GM19467 (cell line): ENCODE measurements around the gene ABCB4.
A peak's percentile ranks its signal among the peaks of the same experiment; 100 is the strongest.

Experiments used
- ATAC-seq: cut with Tn5 transposase; IDR thresholded peaks from one replicate; pipeline ENCODE4 v1.9.1; 2021; ENCODE audit warnings: mild to moderate bottlenecking, moderate library complexity; ENCODE audit not compliant: unreplicated experiment

ABCB4 gene

DNA sequence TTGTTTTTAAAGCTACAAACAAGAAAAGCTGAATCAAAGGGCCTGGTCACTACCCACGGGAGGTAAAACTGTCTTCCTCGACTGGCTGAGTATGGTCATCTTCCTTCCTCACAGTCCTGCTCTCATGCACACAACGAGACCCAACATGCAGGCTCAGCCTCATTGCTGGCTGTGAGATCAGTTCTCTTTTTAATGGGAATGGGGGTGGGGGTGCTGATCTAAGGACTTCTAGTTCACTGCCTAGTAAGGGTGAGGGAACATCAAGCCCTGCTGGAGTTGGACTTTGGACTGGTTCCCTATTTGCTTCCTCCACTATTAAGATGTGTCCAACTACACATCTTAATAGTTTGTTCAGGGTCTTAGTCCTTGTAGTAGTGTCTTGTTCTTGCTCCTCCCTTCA lies 48.2 kb downstream of the ABCB4 start:
- ATAC-seq, result no peak

DNA sequence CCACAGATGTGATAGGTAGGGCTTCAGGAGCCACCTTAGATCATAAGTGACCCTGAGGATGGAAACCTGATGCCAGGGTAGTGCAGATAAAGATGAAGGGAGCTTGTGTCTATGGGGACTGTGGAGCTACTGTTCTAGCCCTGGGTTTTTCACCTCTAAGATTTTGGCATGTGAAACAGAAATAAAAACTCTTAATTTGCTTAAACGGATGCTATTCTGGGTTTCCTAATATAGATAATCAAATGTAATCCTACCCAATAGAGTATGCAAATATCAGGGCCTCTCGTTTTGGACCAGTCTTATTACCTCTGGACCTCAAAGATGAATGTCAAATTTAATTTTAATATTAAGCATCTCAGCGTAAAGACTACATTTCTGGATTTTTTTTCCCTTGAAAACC lies 49.3 kb downstream of the ABCB4 start:
- peak; percentile 85 for ATAC-seq

DNA sequence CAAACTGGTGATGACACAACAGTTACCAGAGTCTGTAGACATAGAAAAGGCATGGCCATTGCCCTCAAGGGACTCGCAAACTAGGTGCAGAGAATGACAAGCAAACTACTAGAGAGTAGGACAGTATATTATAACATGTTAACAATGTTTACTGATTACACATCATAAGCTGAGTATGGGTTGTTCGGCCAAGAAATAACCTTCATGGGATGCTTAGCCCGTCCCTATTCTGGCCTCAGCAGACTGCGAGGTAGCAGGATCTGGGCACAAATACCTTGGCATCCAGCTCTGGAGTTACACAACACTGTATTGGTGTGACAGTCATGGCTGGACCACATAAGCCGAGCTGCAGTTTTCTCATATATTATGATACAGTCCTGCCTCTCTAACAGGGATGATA lies 51.4 kb downstream of the ABCB4 start:
- ATAC-seq, result no peak

DNA sequence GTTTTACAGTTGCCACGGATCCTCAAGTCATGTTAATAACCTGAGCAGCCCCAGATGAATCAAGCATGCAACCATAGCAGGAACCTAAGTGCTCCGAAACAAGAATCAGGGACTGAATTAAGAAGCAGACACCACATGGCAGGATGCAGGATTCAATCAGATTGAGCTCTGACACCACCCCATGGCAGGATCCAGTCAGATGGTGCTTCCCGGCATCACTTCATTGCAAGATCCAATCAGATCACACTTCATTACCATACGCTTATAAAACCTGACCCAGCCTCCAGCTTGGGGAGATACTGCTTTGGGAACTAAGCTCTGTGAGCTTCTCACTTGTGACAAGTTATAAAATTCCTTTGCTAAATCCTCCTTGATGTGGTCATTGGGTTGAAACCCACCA lies 55.3 kb downstream of the ABCB4 start:
- no peak for ATAC-seq

DNA sequence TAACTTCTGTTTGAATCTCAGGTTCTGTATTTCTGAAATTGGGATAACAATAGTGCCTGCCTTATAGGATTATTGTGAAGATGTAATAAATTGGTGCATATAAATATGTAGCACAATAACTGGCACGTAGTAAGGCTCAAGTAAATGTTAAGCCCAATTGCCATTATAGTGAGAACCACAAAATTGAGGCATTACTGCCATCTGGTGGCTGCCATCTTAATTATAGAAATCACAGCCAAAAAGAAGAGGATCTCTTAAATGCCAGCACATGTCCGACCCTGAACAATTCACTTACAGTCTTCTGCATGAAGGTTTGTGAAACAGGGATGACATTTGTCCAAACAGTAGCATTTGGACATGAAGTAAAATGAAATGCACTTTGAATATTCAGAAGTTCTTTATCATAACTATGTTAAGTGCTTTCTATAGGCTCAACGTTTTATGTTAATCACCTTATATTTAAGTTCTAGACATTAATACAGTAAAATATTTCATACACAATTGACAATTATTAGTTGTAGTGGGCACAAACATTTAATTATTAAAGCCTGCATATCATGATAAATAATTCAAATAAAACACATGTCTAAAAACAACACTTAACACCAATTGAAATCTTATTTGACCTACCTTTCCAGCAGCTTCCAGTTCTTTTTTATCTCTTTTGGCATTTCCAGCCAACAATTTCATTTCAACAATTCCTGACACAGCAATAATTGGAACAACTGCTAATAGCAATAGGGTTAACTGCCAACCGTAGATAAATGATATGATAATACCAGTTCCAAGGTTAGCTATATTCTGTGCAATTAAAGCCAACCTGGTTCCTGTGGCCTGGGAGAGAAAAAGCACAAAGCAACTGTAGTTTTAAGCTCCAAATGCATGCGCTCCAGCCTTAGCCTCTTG lies 58.5 kb downstream of the ABCB4 start:
- ATAC-seq, result peak; percentile 68

DNA sequence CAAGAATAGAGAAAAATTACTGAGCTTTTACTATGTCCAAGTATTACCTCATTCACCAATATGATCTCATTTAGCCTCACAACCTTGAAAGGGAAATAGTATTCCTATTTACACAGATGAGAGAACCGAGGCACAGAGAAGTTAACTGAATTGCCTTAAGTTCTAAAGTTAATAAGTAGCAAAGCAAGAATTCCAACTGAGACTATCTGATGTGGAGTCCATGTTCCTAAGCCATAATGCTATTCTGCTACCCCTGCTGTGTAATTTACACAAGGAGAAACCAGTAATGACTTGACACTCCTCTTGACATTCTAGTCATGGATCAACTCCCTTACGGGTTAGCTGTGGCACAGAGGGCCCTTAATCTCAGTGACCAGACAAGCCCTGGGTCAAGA lies 60.7 kb downstream of the ABCB4 start:
- ATAC-seq, result no peak

DNA sequence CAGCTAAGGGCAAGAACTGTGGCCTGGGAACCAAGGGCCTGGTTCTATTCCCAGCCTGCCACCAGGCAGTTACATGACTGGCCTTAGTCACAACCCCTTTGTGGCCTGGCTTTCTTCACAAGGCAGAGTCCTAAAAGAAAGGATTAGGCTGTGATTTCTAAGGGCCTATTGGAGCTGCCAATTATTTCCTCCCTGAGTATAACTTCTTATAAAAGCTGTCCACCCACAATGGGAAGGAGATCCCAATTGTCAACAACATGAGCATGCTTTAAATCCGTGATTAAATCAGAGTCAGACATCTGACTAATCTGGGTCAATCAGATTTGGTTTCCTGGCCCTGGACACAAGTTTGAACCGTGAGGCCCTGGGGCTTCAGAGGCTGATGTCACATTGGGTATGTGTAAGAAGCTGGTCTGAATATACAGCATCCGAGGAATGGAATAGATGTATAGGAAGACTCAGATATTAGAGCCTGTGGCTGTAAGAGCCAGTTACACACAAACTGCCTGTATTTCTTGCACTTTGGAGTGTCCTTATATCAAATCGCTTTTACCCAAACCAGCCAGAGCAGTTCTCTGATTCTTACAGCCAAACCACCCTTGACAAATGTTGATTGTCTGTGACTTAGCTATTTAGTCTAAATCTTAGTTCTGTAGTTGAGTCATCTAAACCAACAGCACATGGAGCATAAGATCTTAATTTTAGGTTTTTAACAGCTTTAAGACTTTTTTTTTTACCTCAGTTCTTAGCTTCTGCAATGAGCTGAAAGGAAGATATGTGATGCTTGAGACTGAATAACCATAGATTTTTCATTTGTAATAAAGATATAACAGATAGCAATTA lies 61.3 kb downstream of the ABCB4 start:
- no peak for ATAC-seq

DNA sequence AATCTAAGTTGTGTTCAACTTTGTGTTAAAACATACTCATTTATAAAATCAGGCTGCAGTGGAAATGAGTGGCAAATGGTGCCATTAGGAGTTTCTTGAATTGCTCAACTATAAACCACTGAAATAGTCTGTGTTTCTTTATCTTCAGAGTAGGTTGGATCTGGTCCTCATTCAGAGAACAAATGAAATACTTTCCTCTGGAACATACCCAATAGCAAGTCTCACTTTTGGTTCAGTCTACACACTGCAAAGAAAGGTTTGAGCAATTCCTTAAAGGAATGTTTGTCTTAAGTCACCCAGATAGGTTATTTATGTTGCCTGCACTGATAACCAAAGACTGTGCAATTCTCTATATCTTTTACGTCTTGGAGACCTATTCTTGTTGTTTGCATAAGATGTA lies 62.5 kb downstream of the ABCB4 start:
- no peak for ATAC-seq

DNA sequence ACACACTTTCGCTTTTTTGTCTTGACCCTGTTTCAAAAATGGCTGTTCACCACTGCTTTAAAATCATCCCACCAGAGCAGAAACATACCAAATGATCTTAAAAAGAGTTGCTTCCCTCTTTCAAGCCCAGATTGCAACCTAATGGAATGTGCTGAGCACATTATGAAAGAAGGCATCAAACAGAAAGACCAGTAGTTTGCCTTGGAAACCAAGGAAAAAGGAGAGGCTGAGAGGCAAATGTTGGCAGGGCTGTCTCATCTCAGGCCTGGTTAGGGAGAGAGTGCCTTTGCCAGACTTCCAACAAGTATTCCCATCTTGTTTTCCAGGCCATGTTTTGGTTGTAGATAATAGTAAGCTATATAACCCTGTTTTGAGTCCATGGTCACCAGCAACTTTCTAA lies 64.3 kb downstream of the ABCB4 start:
- no peak for ATAC-seq

DNA sequence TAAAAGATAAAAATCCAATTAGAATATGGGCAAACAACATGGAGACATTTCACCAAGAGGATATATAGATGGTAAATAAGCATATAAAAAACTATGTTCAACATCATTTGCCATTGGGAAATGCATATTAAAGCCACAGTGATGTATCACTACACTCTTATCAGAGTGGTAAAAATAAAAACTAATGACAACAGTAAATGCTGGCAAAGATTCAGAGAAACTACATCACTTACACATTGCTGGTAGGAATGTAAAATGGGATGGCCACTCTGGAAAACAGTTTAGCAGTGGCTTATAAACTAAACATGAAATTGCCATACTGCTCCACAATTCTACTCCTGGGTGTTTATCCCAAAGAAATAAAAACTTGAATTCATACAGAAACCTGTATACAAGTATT lies 70.8 kb downstream of the ABCB4 start:
- ATAC-seq, result no peak

DNA sequence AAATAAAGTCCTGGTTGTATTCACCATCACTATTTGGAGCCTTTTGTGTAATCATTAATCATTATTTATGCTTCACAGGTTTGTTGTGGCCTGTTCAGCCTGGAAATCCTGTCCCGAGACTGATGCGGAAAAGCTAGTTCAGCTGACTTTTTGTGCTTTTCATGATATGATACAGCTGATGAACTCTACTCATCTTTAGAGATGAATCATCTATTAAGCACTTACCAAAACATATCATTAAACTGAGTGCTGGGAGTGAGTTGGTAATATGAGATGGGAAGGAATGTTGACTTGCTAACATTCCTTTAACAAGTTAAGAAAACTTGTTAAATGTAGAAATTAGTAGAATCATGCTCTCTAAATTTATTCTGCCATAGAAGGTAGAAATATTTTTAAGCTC lies 77.0 kb downstream of the ABCB4 start:
- no peak for ATAC-seq

DNA sequence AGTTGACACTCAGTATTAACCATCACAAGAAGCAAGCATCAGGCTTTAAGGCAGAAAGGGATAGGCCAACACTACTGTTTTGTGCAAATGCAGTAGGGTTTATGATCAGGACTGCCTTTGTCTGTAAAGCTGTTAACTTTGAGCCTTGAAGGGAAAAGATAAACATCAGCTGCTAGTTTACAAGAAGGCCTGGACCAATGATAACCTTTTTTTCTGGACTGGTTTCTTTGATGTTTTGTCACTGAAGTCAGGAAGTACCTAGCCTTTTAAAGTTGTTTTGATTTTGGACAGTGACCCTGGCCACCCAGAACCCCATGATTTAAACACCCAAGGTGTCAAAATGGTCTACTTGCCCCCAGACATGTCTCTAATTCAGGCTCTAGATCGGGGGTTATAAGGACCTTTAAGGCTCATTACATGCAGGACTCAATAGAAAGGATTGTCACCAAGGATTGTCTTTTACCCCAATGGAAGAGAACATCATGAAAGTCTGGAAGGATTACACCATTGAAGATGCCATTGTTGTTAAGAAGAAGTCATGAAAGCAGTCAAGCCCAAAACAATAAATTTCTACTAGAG lies 79.9 kb downstream of the ABCB4 start:
- no peak for ATAC-seq

DNA sequence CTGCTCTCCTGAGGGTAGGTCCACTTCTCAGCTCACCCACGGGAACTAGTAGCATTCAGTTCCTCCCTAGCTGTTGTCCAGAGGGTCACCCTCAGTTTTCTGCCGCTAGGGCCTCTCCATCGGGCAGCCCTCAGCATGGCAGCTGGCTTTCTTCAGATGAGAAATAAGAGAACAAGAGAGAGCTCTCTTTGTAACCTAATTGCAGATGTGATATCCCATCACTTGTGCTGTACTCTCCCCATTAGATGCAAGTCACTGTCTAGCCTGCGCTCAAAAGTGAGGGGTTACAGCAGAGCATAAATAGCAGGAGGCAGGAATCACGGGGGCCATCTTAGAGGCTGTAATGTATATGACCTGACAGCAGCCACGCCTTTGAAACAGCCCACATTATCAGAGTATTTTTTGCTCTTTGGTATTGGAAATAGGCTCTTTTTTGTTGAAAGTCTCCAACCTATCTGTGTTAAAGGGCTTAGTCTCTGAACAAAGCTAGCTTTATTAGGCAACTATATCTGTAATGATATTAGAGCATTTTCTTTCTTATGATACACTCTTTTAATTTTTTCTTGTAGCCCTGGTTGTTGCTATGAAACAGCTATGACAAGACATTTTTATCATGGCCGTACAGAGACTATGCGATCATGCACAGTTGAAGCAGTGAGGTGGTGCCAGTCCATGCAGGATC lies 84.3 kb downstream of the ABCB4 start:
- ATAC-seq, result no peak

DNA sequence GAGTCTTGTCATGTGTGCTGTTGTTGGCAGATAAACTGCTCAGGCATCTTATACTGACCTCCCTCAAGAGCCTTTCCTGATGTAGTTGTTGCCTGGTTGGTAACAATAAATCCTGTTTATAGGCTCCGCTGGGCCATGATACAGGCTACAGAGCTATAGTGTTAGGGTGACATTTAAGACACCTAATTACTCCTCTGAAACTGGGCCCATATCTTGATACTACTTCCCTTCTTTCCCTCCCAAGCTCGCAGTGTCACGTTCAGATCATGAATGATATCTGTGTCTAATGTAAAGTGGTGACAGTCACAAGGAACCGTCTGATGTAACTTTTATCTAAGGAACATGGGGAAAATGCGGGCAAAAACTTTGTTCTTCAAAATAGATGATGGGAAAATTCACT lies 94.6 kb downstream of the ABCB4 start:
- ATAC-seq, result no peak

DNA sequence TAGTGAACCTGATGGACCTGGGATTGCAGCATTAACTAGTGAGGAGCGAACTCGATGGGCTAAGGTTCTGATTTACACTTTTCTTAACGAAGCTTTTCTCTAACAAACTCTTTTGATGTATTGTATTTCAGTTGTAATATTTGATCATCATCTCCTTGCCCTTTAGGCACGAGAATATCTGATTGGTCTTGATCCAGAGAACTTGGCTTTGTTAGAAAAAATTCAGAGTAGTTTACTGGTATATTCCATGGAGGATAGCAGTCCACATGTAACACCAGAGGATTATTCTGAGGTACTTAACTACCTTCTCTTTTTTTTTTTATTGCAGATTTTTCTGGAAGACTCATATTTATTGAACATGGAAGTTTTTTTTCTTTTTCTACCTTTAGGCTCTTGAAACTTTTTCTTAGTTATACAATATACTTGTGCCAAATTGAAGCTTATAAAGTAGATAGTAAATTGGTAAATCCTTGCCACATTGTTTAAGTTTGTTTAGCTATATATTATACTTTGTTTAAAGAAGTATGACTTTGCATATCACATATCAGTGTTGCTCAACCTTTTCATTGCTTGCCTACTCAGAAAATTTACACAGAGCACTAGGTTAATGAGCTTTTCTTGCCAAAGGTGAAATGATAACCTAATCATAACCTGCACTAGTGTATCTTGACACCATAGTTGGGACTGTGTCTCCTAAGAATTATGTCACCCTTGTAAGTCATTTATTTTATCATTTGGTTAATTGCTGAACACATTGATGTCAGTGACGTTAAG lies 99.6 kb downstream of the ABCB4 start:
- no peak for ATAC-seq

DNA sequence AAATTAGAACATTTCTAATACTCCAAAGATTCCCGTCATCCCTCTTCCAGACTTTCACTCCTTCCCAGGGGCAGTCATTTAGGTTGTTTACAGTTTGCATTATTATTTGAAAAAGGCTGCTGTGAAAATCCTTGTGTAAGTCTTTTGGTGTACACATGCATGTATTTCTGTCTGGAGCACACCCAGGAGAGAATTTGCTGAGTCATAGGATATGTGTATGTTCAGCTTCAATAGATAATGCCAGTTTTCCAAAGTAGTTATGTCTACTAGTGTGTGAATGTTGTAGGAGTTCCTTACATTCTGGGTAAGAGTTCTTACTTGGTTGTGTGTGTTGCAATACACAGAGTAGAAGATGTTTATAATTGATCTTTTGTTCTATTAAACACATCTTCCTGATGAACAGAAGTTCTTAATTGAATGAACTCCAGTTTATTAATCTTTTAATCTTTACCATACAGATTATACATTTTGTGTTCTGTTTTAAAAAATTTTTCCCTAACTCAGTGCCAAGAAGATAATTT lies 104.8 kb downstream of the ABCB4 start:
- no peak for ATAC-seq

DNA sequence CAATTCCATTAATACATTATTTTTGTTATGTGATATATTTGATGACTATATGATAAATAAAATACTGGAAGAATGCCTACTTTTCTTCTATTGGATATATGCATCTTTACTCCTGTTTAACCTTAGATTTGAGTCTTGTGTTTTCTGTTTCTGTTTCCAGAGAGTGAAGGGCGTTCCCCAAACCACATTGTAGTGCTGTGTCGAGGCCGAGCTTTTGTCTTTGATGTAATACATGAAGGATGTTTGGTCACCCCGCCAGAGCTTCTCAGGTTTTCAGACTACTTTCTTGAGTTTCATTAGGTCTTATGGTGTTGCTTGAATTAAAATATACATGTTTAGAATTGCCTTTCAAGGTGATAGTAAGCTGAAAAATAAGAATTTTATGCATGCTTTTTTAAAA lies 106.3 kb downstream of the ABCB4 start:
- ATAC-seq, result no peak

DNA sequence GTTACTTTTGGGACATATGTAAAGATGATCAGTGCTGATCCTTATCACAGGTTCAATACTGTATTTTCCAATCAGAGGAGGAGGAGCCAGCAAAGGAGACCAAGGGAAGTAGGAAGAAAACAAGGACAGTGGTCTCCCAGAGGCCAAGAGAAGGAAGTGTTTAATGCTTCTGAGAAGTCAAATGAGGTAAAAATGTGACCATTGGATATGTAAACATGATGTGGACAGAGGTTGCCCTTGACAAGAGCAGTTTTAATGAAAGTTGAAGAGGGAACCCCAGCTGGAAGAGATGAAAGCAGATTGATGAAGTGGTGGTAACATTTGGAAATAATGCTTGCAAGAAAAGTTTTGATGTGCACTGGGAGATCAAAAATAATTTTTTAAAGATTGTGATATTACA lies 111.2 kb downstream of the ABCB4 start:
- no peak for ATAC-seq

DNA sequence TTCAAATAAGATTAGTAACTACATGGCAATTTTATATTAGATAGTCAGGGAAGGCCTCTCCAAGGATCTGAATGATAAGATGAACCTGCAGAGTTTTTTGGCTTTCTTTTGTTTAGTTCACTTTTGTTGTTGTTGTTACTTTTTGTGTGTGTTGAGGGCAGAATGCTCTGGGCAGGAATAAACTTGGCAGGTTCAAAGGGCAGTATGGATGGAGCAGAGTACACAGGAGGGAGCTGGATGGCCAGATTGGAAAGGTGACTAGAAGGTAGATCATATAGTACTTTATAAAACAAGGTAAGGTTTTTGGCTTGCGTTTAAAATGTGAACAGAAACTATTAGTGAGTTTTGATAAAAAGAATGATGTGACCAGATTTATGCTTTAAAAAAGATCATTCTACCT lies 112.1 kb downstream of the ABCB4 start:
- no peak for ATAC-seq

DNA sequence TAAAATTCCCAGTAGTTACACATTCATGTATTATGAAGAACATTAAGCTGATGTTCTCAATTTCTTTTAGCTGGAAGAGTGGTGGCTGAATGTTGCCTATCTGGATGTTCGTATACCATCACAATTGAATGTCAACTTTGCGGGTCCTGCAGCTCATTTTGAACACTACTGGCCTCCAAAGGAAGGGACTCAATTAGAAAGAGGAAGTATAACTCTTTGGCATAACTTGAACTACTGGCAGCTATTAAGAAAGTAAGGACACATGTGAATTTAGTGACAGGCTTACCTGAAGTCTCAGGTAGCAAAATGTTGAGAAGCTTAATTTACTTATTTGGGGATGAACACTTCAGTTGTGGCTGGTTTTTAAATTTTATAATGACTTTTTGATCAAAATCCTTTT lies 114.2 kb downstream of the ABCB4 start:
- ATAC-seq, result no peak
